Body of pancreas (tissue), 4 donors: ENCODE data around the gene MYL2. TPM values are rescaled to one million over a fixed set of nuclear protein-coding genes. Genes with fewer than 3 reads are reported as not detected.
A peak's percentile ranks its signal among the peaks of the same experiment; 100 is the strongest.

Source experiments
- ATAC-seq: fragments of 150-250 bp; one replicate; pipeline ENCODE4 v1.9.1; 2016
- DNase-seq, 4 donors: peaks; one replicate each; pipeline ENCODE4 v3.0.0-alpha.2; 2019
- H3K27ac ChIP-seq, 4 donors: fragments of 200-600 bp; sonication (generic); 1 replicate in 3 of 4; 2 replicates in 1 of 4; pipeline versions ENCODE4 v1.5.1 to v1.6.1; 2016 to 2019; ENCODE audit warnings: mild to moderate bottlenecking in 1 of 4, mixed read lengths in 1 of 4, moderate library complexity in 1 of 4
- H3K27me3 ChIP-seq, 2 donors: fragments of 200-600 bp; sonication (generic); one replicate each; pipeline ENCODE4 v1.6.0; 2016; ENCODE audit warnings: mild to moderate bottlenecking in 1 of 2
- H3K36me3 ChIP-seq, 2 donors: fragments of 200-600 bp; sonication (generic); replicated peaks in 1 of 2; 2 replicates each; pipeline ENCODE4 v1.5.1; 2016; ENCODE audit warnings: low read depth in 2 of 2; ENCODE audit not compliant: insufficient read depth in 1 of 2
- H3K4me1 ChIP-seq: fragments of 200-600 bp; sonication (generic); one replicate; pipeline ENCODE4 v1.6.0; 2016
- H3K4me3 ChIP-seq, 2 donors: fragments of 200-600 bp; sonication (generic); 1 replicate in 1 of 2; 2 replicates in 1 of 2; pipeline ENCODE4 v1.5.1; 2016 to 2019
- H3K9me3 ChIP-seq, 3 donors: fragments of 200-600 bp; sonication (generic); 1 replicate in 2 of 3; 2 replicates in 1 of 3; pipeline ENCODE4 v1.5.1; 2016
- POLR2A ChIP-seq, 3 donors: fragments of 450-650 bp; IDR thresholded peaks; one replicate each; pipeline ENCODE4 v1.6.1; 2016; ENCODE audit warnings: antibody characterized with exemption in 3 of 3, mild to moderate bottlenecking in 2 of 3
- WGBS, 2 donors: methylation state at CpG; one replicate each; pipeline ENCODE4 v1.1.5; 2017; 5-methylcytosine and 5-hydroxymethylcytosine counted together
- intact Hi-C: fragments of 100-400 bp; cut with DNase I; formaldehyde crosslinking; loops from one replicate; pipeline ENCODE4 v1.15.1; 2023
- total RNA-seq, 2 donors: library from RNA; depleted of rRNA; stranded (reverse); fragments of >200 nt; gene quantifications; one replicate each; pipeline ENCODE4 v1.1.0, GENCODE V29; 2016
- TF ChIP-seq, protein P1 (sequence below), 7 experiments: fragments of 450-650 bp in 4 of 7; fragments of 200-600 bp in 3 of 7; sonication (generic) in 3 of 7; IDR thresholded peaks; one replicate each; pipeline ENCODE4 v1.5.1; 2016 to 2019; ENCODE audit warnings: antibody characterized with exemption in 7 of 7

MYL2 gene
- total RNA-seq, 2 donors from 2014 or later, result not detected

DNA sequence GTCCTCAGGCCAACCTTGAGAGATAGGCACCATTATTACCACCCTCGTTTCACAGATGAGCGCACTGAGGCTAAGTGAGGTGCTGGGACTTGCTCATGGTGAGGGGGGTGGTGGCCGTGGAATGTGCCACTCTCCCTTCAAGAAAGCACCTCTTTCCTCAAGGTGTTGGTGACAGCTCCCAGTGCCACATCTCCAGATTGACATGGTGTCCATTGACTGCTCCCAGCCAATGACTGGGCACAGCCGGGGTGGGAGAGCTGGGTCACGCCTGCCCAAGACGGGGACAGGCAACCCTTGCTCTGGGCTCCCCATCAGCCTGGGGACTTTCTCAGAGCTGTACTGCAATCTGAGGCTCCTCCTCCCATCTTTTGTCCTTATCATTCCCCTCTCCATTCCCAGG, 21.0 kb upstream of the MYL2 start:
- Histone ChIP-seq H3K4me3 (no peak overlapping the region), H3K4me1 (peaks cover 9% of the 10 kb centered on the region), H3K27ac (no peak overlapping the region), H3K9me3 (peaks cover 0 to 8% (median 0%) of the 10 kb centered on the region in 3 donors), H3K27me3 (no peaks in the 10 kb centered on the region), H3K36me3 (no peaks in the 10 kb centered on the region)
- 88 to 90% methylated on average over 6 of the region's 6 CpGs for WGBS, 2 donors
- intact Hi-C loops, result no loop called here
- DNase-seq, result no peak
- no peak for ATAC-seq
- TF ChIP-seq, protein P1, sequence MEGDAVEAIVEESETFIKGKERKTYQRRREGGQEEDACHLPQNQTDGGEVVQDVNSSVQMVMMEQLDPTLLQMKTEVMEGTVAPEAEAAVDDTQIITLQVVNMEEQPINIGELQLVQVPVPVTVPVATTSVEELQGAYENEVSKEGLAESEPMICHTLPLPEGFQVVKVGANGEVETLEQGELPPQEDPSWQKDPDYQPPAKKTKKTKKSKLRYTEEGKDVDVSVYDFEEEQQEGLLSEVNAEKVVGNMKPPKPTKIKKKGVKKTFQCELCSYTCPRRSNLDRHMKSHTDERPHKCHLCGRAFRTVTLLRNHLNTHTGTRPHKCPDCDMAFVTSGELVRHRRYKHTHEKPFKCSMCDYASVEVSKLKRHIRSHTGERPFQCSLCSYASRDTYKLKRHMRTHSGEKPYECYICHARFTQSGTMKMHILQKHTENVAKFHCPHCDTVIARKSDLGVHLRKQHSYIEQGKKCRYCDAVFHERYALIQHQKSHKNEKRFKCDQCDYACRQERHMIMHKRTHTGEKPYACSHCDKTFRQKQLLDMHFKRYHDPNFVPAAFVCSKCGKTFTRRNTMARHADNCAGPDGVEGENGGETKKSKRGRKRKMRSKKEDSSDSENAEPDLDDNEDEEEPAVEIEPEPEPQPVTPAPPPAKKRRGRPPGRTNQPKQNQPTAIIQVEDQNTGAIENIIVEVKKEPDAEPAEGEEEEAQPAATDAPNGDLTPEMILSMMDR (IDR thresholded peaks at IDR 0.05), result no peak
- no peak for TF ChIP-seq POLR2A (IDR thresholded peaks at IDR 0.05)

DNA sequence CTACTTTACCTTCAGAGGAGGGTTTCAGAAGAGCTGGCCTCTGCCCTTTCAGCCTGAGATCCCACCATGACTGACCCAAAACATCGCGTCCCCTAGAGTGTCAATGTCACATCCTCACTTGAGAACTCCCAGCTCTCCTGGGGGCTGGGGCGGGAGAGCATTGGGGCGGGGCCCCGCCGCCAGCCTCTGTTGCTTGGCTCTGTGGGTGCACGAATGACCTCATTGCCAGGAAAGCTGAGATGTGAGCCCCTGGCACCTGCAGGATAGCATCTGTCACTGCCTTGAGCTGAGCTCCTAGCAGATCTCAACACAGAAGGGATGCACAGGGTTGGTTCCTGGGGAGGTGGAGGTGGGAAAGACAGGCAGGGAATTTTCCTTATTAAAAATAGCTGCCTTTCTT, 20.6 kb upstream of the MYL2 start:
- no peak overlapping the region for H3K4me3 ChIP-seq

DNA sequence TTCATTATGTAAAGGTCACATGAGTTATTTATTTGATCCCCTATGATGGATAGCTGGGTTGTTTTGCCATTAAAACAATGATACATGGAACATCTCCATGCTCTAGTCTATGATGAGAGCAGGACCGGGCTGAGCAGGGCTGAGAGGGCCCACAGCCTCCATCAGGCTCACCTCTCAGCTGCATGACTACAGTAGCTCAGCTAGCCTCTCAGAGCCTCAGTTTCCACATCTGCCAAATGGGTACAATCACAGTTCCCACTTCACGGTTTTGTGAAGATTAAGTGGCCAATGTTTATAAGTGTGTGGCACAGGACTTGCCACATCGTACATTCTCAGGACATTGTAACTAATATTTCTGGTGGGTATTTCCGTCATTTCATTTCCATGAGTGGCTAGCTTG, 19.9 kb upstream of the MYL2 start:
- intact Hi-C loops, result no loop called here
- Histone ChIP-seq H3K9me3 (no peaks in the 10 kb centered on the region), H3K36me3 (no peaks in the 10 kb centered on the region), H3K27ac (no peak overlapping the region), H3K4me3 (no peak overlapping the region), H3K27me3 (no peaks in the 10 kb centered on the region), H3K4me1 (peaks cover 9% of the 10 kb centered on the region)
- ATAC-seq (no peak), DNase-seq (no peak)
- no peak for TF ChIP-seq POLR2A (IDR thresholded peaks at IDR 0.05)
- TF ChIP-seq, protein P1 (IDR thresholded peaks at IDR 0.05), result no peak
- 88 to 89% methylated on average over 4 of the region's 4 CpGs for WGBS, 2 donors

More for the DNA sequence above, 20.6 kb upstream of the MYL2 start:
- peaks cover 9% of the 10 kb centered on the region for H3K4me1 ChIP-seq
- intact Hi-C loops, result no loop called here
- H3K27me3 ChIP-seq, result no peaks in the 10 kb centered on the region
- no peaks in the 10 kb centered on the region for H3K36me3 ChIP-seq
- no peak overlapping the region for H3K27ac ChIP-seq
- no peak for TF ChIP-seq POLR2A (IDR thresholded peaks at IDR 0.05)
- TF ChIP-seq, protein P1 (IDR thresholded peaks at IDR 0.05), result no peak
- 67% methylated on average over 7 of the region's 7 CpGs; no CpG with 5 or more reads in 1 of the 2 donors for WGBS, 2 donors
- peaks cover 0 to 6% (median 0%) of the 10 kb centered on the region in 3 donors for H3K9me3 ChIP-seq
- no peak for DNase-seq
- no peak for ATAC-seq

DNA sequence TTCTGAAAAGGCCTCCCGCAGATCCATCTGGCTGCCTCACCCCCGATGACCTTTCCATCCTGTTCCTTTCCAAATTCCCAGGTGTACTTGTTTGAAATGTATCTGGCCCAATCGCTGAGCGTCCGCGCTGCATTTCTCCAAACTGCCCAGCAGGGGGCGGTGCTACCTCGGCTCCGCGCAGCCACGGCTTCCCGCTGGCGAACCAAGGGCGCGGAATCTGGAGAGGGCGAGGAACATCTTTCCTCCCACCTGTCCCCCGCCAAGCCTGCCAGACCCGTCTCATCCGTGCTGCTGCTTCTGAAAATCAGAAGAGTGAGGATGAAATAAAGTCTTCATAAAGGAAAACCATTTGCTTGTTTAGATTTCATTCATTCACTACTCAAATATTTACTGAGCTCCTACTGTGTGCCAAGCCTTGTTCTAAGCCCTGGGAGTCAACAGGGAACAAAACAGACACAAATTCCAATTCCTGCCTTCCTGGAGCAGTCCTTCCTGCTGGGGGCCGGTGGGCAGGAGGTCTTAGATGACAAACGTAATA, 16.8 kb upstream of the MYL2 start:
- intact Hi-C loops, result loop anchor here (10.0 kb wide), 1 partner anchor 358 kb away; no protein-coding TSS in a partner anchor
- WGBS, 2 donors, result 5% methylated on average over 21 of the region's 21 CpGs
- no peak for TF ChIP-seq POLR2A (IDR thresholded peaks at IDR 0.05)
- TF ChIP-seq, protein P1 (IDR thresholded peaks at IDR 0.05), result peak; percentile 76 to 94 (median 80)
- Histone ChIP-seq H3K4me3 (no peak overlapping the region), H3K36me3 (no peaks in the 10 kb centered on the region), H3K9me3 (no peaks in the 10 kb centered on the region), H3K27ac (no peak overlapping the region), H3K27me3 (no peaks in the 10 kb centered on the region), H3K4me1 (peaks cover 9% of the 10 kb centered on the region)
- ATAC-seq, result peak; percentile 62
- DNase-seq, result peak; percentile 38 to 63 (median 48)
